GM12874 (cell line): Measurements from ENCODE around the gene APOBEC3B.

Source experiments
- TF ChIP-seq, protein P1 (sequence below): IDR thresholded peaks from 2 replicates; pipeline ENCODE4 v1.5.1; 2011; ENCODE audit warnings: low read depth, mild to moderate bottlenecking, control low read depth, low read length, moderate library complexity; ENCODE audit not compliant: insufficient read depth

APOBEC3B gene

DNA sequence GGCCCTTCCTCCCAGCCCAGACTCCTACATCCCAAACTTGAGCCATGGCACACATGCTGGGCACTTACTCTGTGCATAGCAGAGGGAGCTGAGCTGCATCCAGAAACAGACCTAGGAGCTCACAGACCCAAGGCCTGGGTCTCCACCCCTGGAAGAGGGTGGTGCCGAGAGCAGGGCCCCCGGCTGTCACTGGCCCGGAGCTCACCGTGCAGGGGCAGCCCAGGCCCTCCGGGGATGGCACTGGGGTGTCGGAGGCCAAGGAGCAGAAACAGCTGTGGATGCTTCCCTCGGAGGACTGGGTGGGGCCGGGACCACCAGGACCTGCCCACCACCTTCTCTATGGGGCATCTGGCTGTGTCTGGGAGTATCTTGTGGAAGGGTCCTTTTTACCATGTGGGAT, 29.1 kb upstream of the APOBEC3B start:
- TF ChIP-seq, protein P1, sequence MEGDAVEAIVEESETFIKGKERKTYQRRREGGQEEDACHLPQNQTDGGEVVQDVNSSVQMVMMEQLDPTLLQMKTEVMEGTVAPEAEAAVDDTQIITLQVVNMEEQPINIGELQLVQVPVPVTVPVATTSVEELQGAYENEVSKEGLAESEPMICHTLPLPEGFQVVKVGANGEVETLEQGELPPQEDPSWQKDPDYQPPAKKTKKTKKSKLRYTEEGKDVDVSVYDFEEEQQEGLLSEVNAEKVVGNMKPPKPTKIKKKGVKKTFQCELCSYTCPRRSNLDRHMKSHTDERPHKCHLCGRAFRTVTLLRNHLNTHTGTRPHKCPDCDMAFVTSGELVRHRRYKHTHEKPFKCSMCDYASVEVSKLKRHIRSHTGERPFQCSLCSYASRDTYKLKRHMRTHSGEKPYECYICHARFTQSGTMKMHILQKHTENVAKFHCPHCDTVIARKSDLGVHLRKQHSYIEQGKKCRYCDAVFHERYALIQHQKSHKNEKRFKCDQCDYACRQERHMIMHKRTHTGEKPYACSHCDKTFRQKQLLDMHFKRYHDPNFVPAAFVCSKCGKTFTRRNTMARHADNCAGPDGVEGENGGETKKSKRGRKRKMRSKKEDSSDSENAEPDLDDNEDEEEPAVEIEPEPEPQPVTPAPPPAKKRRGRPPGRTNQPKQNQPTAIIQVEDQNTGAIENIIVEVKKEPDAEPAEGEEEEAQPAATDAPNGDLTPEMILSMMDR, result no peak

DNA sequence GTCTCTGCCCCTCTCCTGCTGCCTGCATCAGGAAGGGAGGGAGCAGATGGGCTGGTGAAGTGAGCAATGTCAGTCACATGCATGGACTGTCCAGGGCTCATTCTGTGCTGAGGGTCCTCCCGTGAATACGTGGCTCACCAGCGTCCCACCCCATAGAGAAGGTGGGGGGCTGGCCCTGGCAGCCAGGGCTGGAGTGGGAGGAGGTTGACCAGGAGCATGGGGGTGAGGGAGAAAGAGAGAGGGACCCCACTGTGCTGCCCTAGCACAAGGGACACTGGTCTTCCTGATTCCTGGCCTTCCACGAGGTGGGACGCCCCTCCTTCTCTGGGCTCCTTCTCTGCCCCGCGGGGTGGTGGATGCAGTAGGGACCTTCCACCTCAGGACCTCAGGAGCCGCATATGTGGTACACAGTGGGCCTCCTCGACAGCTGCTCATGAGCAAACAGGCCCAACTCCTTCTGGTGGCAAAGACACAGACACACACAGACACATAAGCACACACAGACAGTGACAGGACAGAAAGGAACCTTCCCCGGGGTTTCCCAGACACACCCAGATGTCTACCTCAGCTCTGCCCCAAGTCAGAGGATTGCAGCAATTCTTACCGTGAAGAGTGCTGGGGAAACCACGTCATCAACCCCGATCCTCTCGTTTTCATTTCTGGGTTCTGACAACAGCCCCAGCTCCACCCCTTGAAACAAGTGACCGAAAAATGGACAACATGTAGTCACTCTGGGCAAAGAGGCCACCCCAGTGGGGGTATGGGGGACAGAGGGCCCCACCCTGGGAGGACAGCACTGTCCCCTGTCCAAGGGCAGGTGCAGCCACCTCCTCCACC, 28.4 kb upstream of the APOBEC3B start:
- TF ChIP-seq, protein P1, result no peak

DNA sequence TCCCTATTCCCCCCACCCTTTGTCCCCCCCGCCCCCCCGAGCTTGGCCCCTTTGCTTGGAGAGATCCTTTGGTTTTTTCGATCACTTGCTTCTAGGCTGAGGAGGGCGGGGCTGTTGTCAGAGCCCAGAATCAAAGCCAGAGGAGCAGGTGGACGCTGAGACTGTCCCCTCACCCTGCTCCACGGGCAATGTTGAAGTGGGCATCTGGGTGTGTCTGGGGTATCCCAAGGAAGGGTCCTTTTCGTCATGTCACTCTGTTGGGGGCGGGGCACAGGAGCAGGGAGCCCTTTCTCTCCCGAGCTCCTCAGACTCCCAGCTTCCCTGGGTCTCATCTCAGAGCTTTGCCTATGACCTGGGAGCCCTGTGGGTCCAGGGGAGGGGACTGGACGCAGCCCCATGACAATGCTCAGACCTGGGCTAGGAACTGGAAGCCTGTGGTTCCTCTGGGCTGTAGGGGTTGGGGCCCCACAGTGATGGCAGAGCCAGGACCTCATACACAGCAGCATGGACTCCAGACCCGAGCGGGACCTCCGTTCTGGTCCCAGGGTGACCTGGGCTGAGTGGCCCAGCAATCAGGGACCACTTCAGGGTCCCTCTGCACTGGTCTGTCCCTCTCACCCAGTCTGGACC, 27.6 kb upstream of the APOBEC3B start:
- TF ChIP-seq, protein P1, result no peak

DNA sequence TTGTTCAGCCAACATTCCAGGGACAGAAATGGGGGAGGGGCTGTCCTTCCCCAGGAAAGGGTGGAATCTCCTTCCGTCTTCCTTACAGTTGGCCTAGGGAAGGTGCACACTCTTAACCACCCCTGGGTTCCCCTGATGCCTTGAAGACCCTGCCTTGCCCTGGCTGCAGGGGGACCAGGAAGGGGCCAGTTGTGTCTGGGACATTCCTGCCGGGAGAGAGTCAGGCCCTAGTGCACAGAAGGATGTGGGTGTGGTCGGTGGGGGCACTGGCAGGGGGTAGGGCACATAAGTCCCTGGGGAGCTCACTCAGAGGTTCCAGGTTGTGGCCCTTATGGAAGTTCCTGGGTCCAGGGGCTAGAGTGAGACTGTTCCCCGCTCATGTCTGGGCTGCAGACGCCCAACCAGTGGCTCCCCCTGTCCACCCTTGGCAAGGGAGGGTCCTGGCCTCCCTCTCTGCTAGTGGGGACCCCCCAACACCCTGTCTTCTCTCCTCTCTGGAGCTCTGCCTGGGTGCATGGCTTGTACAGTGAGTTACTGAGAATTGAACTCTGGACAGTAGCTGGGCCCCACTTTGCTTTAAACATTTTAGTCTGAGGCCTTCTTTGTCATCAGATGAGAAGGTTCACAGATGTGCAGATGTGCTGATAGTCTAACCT, 26.8 kb upstream of the APOBEC3B start:
- TF ChIP-seq, protein P1, result no peak

DNA sequence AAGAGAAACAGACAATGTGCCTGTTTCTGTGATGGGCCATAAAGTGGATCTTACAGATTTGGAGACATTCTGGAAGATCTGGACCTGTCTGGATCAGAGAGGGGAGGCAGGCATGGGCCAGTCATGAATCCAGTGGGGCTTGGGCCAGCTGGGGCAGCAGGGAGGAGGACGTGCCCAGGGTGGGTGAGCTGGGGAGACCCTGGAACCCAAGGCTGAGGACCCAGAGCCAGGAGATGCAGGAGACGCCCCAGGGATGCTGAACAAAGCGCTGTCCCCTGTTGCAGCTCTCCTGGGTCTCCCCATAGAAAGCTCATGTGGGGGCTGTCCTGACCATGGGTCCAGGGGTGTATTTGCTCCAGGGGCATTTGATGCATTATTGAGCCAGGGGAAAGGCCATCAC, 26.2 kb upstream of the APOBEC3B start:
- TF ChIP-seq, protein P1, result no peak

DNA sequence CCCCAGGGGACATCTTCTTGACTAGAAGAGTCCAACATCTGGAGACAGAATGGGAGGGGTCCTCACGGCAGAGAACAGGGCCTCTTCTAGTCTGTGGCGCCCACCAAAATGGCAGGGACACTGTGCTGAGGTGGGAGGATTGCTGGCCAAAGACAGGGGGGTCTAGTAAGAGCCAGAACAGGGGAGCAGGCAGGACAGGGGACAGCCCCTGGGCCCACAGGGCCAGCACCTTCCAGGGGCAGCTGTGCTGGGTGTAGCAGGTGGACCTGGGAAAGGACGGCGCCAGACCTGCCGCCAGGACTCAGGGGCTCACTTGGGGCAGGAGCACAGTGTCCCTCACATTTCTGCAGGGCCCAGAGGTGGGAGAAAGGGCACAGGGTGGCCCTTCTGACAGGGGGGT, 25.6 kb upstream of the APOBEC3B start:
- TF ChIP-seq, protein P1, result no peak

DNA sequence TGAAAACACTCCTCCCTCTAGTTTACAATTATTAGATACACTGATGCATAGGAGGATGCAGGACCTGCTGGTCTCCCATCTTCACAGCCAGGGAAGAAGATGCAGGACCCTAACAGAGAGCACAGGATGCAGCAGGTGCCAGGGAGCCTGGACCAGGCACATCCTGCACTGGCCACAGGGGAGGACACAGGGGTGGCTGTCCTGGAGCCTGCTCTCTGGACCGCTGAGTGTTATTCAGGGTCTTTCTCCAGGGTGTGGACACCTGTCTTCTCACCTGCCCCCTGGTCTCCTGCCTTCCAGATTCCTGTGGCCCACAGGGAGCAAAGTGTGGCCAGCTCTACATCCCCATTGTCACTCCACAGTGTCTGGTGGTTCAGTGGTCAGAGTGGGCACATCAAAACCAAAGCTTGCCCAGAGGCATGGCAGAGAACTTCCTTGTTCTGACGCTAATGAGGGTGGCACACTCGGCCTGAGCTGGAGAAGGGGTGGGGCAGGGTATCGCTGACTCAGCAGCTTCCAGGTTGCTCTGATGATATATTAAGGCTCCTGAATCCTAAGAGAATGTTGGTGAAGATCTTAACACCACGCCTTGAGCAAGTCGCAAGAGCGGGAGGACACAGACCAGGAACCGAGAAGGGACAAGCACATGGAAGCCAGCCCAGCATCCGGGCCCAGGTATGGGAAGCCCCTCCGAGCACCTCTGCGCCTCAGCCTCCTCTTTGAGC, 24.9 kb upstream of the APOBEC3B start, which contains the start of gene APOBEC3A:
Gene APOBEC3A, plus strand, starts transcription at position 564 of the 725 bp plus-strand sequence. Its CDS starts 83 bp downstream, at position 647.
- TF ChIP-seq, protein P1, result no peak
